IMR-90 (cell line): ENCODE data around the gene RNF217. TPM values are rescaled to one million over a fixed set of nuclear protein-coding genes. Genes with fewer than 3 reads are reported as not detected.

ENCODE experiments used
- ATAC-seq: fragments of 200-7000 bp; cut with Tn5 transposase; 2 replicates; pipeline ENCODE4 v1.9.1; 2020; ENCODE audit warnings: low read depth, mild to moderate bottlenecking, moderate library complexity
- BruUV-seq: library from RNA; stranded (reverse); fragments of 400-500 nt; replicated peaks from 2 replicates; lab custom pipeline; 2021; lab: Mats Ljungman, UMichigan
- CTCF ChIA-PET: fragments of 300-600 bp; formaldehyde crosslinking; extraction: SDS; loops from one replicate; lab custom pipeline; 2021; ENCODE audit warnings: antibody characterized with exemption; lab: Yijun Ruan, JAX
- POLR2A ChIA-PET: fragments of 300-600 bp; sonication (Branson Sonifier 250); formaldehyde crosslinking; loops from one replicate; lab custom pipeline; 2022; ENCODE audit warnings: antibody characterized with exemption; ENCODE audit not compliant: unreplicated experiment; lab: Charles Lee
- DNase-seq: peaks from one replicate; pipeline ENCODE4 v3.0.0; 2013
- H2AFZ ChIP-seq: replicated peaks from 2 replicates; pipeline ENCODE3; 2013; ENCODE audit warnings: low read length, mild to moderate bottlenecking; ENCODE audit not compliant: poor library complexity
- H2AK5ac ChIP-seq: 2 replicates; pipeline ENCODE4 v1.6.1; 2013; ENCODE audit warnings: low read depth, low read length, inconsistent platforms
- H2AK9ac ChIP-seq: replicated peaks from 2 replicates; pipeline ENCODE3; 2013; ENCODE audit warnings: mild to moderate bottlenecking, low read depth, low read length, moderate library complexity; ENCODE audit not compliant: poor library complexity
- H2BK120ac ChIP-seq: 2 replicates; pipeline ENCODE4 v1.6.1; 2013; ENCODE audit warnings: low read depth, low read length, inconsistent platforms
- H2BK15ac ChIP-seq: 3 replicates; pipeline ENCODE4 v1.6.1; 2013; ENCODE audit warnings: low read depth, low read length, inconsistent platforms
- H2BK20ac ChIP-seq: 2 replicates; pipeline ENCODE4 v1.6.1; 2013; ENCODE audit warnings: low read depth, mild to moderate bottlenecking, inconsistent platforms, low read length, moderate library complexity
- H2BK5ac ChIP-seq: 2 replicates; pipeline ENCODE4 v1.6.1; 2013; ENCODE audit warnings: mild to moderate bottlenecking, low read depth, low read length, inconsistent platforms; ENCODE audit not compliant: poor library complexity, severe bottlenecking
- H3K14ac ChIP-seq: replicated peaks from 2 replicates; pipeline ENCODE4 v1.6.1; 2013; ENCODE audit warnings: low read depth, low read length, inconsistent platforms
- H3K18ac ChIP-seq: 2 replicates; pipeline ENCODE4 v1.6.1; 2013; ENCODE audit warnings: low read depth, low read length, control low read depth
- H3K23ac ChIP-seq: 2 replicates; pipeline ENCODE4 v1.6.1; 2013; ENCODE audit warnings: low read depth, low read length, inconsistent platforms
- H3K27ac ChIP-seq: 2 replicates; pipeline ENCODE4 v1.5.1; 2013; ENCODE audit warnings: mild to moderate bottlenecking, control low read depth, low read length; ENCODE audit not compliant: insufficient read depth
- H3K27me3 ChIP-seq: 2 replicates; pipeline ENCODE4 v1.6.1; 2013; ENCODE audit warnings: low read length; ENCODE audit not compliant: control insufficient read depth, insufficient read depth
- H3K36me3 ChIP-seq: 2 replicates; pipeline ENCODE4 v1.6.1; 2013; ENCODE audit warnings: low read length, mixed read lengths; ENCODE audit not compliant: control insufficient read depth, insufficient read depth
- H3K4ac ChIP-seq: 2 replicates; pipeline ENCODE4 v1.6.1; 2013; ENCODE audit warnings: low read depth, low read length, inconsistent platforms
- H3K4me1 ChIP-seq: 2 replicates; pipeline ENCODE4 v1.6.1; 2013; ENCODE audit warnings: low read length, mixed read lengths; ENCODE audit not compliant: control insufficient read depth, insufficient read depth
- H3K4me2 ChIP-seq: 2 replicates; pipeline ENCODE4 v1.6.1; 2013; ENCODE audit warnings: low read depth, mild to moderate bottlenecking, control low read depth, low read length, moderate library complexity
- H3K4me3 ChIP-seq: 2 replicates; pipeline ENCODE4 v1.5.1; 2013; ENCODE audit warnings: low read depth, mild to moderate bottlenecking, control low read depth, low read length, moderate library complexity; ENCODE audit not compliant: insufficient read depth
- H3K56ac ChIP-seq: 2 replicates; pipeline ENCODE4 v1.6.1; 2013; ENCODE audit warnings: low read length, inconsistent platforms; ENCODE audit not compliant: insufficient read depth; ENCODE audit errors: extremely low read depth
- H3K79me1 ChIP-seq, 2 experiments: 2 replicates each; pipeline ENCODE4 v1.6.1; 2013; ENCODE audit warnings: low read length in 2 of 2, inconsistent platforms in 1 of 2, low read depth in 1 of 2
- H3K9ac ChIP-seq: 2 replicates; pipeline ENCODE4 v1.6.1; 2013; ENCODE audit warnings: low read depth, low read length, control low read depth
- H3K9me1 ChIP-seq: 2 replicates; pipeline ENCODE4 v1.6.1; 2013; ENCODE audit warnings: low read length, inconsistent platforms; ENCODE audit not compliant: insufficient read depth
- H3K9me3 ChIP-seq: 2 replicates; pipeline ENCODE4 v1.6.1; 2013; ENCODE audit warnings: low read length; ENCODE audit not compliant: control insufficient read depth, insufficient read depth
- H4K20me1 ChIP-seq: 2 replicates; pipeline ENCODE4 v1.6.1; 2013; ENCODE audit warnings: low read length, inconsistent platforms; ENCODE audit not compliant: insufficient read depth
- H4K5ac ChIP-seq: 2 replicates; pipeline ENCODE4 v1.6.1; 2013; ENCODE audit warnings: mild to moderate bottlenecking, low read depth, low read length, control low read depth
- H4K8ac ChIP-seq, 2 experiments: 2 replicates each; pipeline ENCODE4 v1.6.1; 2013; ENCODE audit warnings: low read depth in 2 of 2, low read length in 2 of 2, control low read depth in 1 of 2, inconsistent platforms in 1 of 2
- H4K91ac ChIP-seq: 2 replicates; pipeline ENCODE4 v1.6.1; 2013; ENCODE audit warnings: low read depth, low read length, inconsistent platforms; ENCODE audit not compliant: insufficient read depth
- BHLHE40 ChIP-seq: fragments of 150-350 bp; IDR thresholded peaks from 2 replicates; pipeline ENCODE4 v1.6.1; 2016; ENCODE audit warnings: mild to moderate bottlenecking, low read depth, low read length
- CEBPB ChIP-seq: IDR thresholded peaks from 2 replicates; pipeline ENCODE4 v1.6.1; 2012; ENCODE audit warnings: low read depth, low read length, improper control_type of control experiment
- CHD1 ChIP-seq: IDR thresholded peaks from 2 replicates; pipeline ENCODE4 v1.6.1; 2012; ENCODE audit warnings: low read depth, low read length, improper control_type of control experiment
- FOS ChIP-seq: fragments of 150-350 bp; IDR thresholded peaks from 2 replicates; pipeline ENCODE4 v1.6.1; 2016; ENCODE audit warnings: low read depth, low read length
- MAFK ChIP-seq: IDR thresholded peaks from 2 replicates; pipeline ENCODE4 v1.6.1; 2012; ENCODE audit warnings: low read depth, low read length, improper control_type of control experiment
- MAZ ChIP-seq: IDR thresholded peaks from 2 replicates; pipeline ENCODE4 v1.6.1; 2012; ENCODE audit warnings: low read depth, mild to moderate bottlenecking, low read length, improper control_type of control experiment, moderate library complexity, borderline replicate concordance
- POLR2A ChIP-seq: IDR thresholded peaks from 2 replicates; pipeline ENCODE4 v1.6.1; 2012; ENCODE audit warnings: mild to moderate bottlenecking, low read depth, low read length
- RAD21 ChIP-seq: IDR thresholded peaks from 2 replicates; pipeline ENCODE4 v1.6.1; 2012; ENCODE audit warnings: low read length, improper control_type of control experiment
- RCOR1 ChIP-seq: IDR thresholded peaks from 2 replicates; pipeline ENCODE4 v1.6.1; 2012; ENCODE audit warnings: mild to moderate bottlenecking, low read length, improper control_type of control experiment; ENCODE audit not compliant: insufficient replicate concordance
- RFX5 ChIP-seq: IDR thresholded peaks from 2 replicates; pipeline ENCODE4 v1.8.0; 2012; ENCODE audit warnings: low read depth, mild to moderate bottlenecking, low read length, moderate library complexity
- SMC3 ChIP-seq: fragments of 150-350 bp; IDR thresholded peaks from 2 replicates; pipeline ENCODE4 v1.6.1; 2016; ENCODE audit warnings: low read depth, mild to moderate bottlenecking, antibody characterized with exemption, low read length, moderate library complexity
- WGBS, 2 experiments: methylation state at CpG; one replicate each; pipeline versions ENCODE4 v1.1.5 to v1.1.7; 2013; ENCODE audit warnings: missing lambda C conversion rate in 2 of 2; ENCODE audit not compliant: insufficient read length in 1 of 2; ENCODE audit errors: extremely low coverage in 2 of 2; 5-methylcytosine and 5-hydroxymethylcytosine counted together
- dilution Hi-C: fragments of 300-500 bp; cut with HindIII; formaldehyde crosslinking; loops from one replicate; pipeline ENCODE4 v1.14.3; 2018; ENCODE audit warnings: low sequenced_read_pairs; ENCODE audit not compliant: unreplicated experiment
- in situ Hi-C: fragments of 300-500 bp; cut with MboI; formaldehyde crosslinking; loops from 3 replicates; pipeline ENCODE4 v1.14.3; 2019; ENCODE audit warnings: low sequenced_read_pairs, inconsistent platforms, mixed read lengths
- intact Hi-C: fragments of 100-400 bp; cut with micrococcal nuclease; formaldehyde crosslinking; loops from 2 replicates; pipeline ENCODE4 v1.10.0; 2022
- polyA plus RNA-seq, 3 experiments: library from polyadenylated mRNA; depleted of rRNA; stranded (reverse); fragments of >200 nt; gene quantifications; 2 replicates each; pipeline ENCODE4 v1.2.3, GENCODE V29; 2012; ENCODE audit warnings: low replicate concordance in 1 of 3
- total RNA-seq: library from RNA; depleted of rRNA; stranded (reverse); fragments of >200 nt; gene quantifications from 2 replicates; pipeline ENCODE4 v1.2.3, GENCODE V29; 2012
- TF ChIP-seq, protein P1 (sequence below): fragments of 150-350 bp; IDR thresholded peaks from 2 replicates; pipeline ENCODE4 v1.6.1; 2017; ENCODE audit warnings: mild to moderate bottlenecking, antibody characterized with exemption, low read length, low read depth
- TF ChIP-seq, protein P2 (sequence below): conservative IDR thresholded peaks from 2 replicates; pipeline ENCODE4 v1.5.1; 2012; ENCODE audit warnings: mild to moderate bottlenecking, low read depth, low read length, improper control_type of control experiment
- TF ChIP-seq, protein P3 (sequence below): fragments of 150-350 bp; IDR thresholded peaks from 2 replicates; pipeline ENCODE4 v1.6.1; 2016; ENCODE audit warnings: low read depth, mild to moderate bottlenecking, low read length, moderate library complexity, borderline replicate concordance

RNF217 gene
- total and polyA plus RNA-seq, 2 of the 4 experiments (the other 2 are of a cell fraction): 11.7 to 20.4 TPM

DNA sequence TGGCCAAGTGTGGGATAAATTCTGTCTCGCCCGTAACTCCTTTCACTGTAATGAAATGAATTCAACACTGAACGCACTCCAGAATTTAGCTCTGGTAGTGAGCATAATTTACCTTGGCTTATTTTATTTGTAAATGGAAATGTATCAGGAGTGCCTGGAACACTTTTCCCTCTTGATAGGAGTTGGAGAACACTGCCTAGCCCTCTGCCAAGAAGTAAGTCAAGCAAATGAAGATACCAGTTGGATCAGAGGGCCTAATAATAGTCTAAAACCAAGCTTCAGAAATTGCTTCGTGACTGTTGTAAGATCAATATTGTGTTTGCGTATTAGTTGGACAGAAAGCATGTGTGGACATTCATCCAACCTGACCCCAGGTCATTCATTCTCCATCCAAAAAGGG is 126.7 kb downstream of the RNF217 start:
- POLR2A ChIA-PET: no interaction called here

More for the DNA sequence above, 126.7 kb downstream of the RNF217 start:
- Histone ChIP-seq H3K56ac (no peak overlapping the region), H4K5ac (no peak overlapping the region), H3K36me3 (no peaks in the 10 kb centered on the region), H3K18ac (no peak overlapping the region), H3K27ac (no peak overlapping the region), H2BK120ac (no peak overlapping the region), H3K9me1 (no peaks in the 10 kb centered on the region), H3K4me2 (no peak overlapping the region), H2BK5ac (no peak overlapping the region), H4K8ac (no peak overlapping the region), H2AFZ (no peak overlapping the region), H3K4ac (no peak overlapping the region), H2AK5ac (no peak overlapping the region), H2AK9ac (no peak overlapping the region), H2BK20ac (no peak overlapping the region), H3K4me1 (no peaks in the 10 kb centered on the region), H4K20me1 (no peaks in the 10 kb centered on the region), H2BK15ac (no peak overlapping the region), H3K9ac (no peak overlapping the region), H3K4me3 (no peak overlapping the region), H3K27me3 (no peaks in the 10 kb centered on the region), H4K91ac (no peak overlapping the region), H3K79me1 (no peaks in the 10 kb centered on the region), H3K14ac (no peak overlapping the region), H3K9me3 (no peaks in the 10 kb centered on the region), H3K23ac (no peak overlapping the region)
- CTCF ChIA-PET: interaction anchor here (0.6 kb wide), 1 partner anchor 86 kb away, joined by 4 read pairs; no protein-coding TSS in a partner anchor
- no peak for TF ChIP-seq POLR2A
- TF ChIP-seq, protein P1, sequence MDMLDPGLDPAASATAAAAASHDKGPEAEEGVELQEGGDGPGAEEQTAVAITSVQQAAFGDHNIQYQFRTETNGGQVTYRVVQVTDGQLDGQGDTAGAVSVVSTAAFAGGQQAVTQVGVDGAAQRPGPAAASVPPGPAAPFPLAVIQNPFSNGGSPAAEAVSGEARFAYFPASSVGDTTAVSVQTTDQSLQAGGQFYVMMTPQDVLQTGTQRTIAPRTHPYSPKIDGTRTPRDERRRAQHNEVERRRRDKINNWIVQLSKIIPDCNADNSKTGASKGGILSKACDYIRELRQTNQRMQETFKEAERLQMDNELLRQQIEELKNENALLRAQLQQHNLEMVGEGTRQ: no peak
- no peak for TF ChIP-seq MAFK
- TF ChIP-seq RFX5: no peak
- no peak for TF ChIP-seq RCOR1
- TF ChIP-seq RAD21: no peak
- TF ChIP-seq FOS: no peak
- no peak for TF ChIP-seq CEBPB
- TF ChIP-seq, protein P2, sequence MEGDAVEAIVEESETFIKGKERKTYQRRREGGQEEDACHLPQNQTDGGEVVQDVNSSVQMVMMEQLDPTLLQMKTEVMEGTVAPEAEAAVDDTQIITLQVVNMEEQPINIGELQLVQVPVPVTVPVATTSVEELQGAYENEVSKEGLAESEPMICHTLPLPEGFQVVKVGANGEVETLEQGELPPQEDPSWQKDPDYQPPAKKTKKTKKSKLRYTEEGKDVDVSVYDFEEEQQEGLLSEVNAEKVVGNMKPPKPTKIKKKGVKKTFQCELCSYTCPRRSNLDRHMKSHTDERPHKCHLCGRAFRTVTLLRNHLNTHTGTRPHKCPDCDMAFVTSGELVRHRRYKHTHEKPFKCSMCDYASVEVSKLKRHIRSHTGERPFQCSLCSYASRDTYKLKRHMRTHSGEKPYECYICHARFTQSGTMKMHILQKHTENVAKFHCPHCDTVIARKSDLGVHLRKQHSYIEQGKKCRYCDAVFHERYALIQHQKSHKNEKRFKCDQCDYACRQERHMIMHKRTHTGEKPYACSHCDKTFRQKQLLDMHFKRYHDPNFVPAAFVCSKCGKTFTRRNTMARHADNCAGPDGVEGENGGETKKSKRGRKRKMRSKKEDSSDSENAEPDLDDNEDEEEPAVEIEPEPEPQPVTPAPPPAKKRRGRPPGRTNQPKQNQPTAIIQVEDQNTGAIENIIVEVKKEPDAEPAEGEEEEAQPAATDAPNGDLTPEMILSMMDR: no peak
- TF ChIP-seq CHD1: no peak
- no peak for TF ChIP-seq MAZ
- no peak for TF ChIP-seq SMC3
- no peak for TF ChIP-seq BHLHE40
- TF ChIP-seq, protein P3, sequence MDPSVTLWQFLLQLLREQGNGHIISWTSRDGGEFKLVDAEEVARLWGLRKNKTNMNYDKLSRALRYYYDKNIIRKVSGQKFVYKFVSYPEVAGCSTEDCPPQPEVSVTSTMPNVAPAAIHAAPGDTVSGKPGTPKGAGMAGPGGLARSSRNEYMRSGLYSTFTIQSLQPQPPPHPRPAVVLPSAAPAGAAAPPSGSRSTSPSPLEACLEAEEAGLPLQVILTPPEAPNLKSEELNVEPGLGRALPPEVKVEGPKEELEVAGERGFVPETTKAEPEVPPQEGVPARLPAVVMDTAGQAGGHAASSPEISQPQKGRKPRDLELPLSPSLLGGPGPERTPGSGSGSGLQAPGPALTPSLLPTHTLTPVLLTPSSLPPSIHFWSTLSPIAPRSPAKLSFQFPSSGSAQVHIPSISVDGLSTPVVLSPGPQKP: no peak
- DNase-seq (no peak), ATAC-seq (no peak)
- no CpG with 5 or more reads among the region's 5 CpGs for WGBS, 2 experiments
- in situ Hi-C loops (no loop called here), dilution Hi-C loops (no loop called here), intact Hi-C loops (no loop called here)
- no TSS peak for BruUV-seq
